Endothelial cell of hepatic sinusoid (primary cell): ENCODE data around the gene GABRA5.

ENCODE experiments used
- in situ Hi-C: cut with HindIII; loops from 2 replicates; pipeline ENCODE4 v1.10.0; 2017; ENCODE audit warnings: low sequenced_read_pairs

GABRA5 gene

GRCh38 chr15:26899658-26900057 is 32.8 kb downstream of the GABRA5 start:
- in situ Hi-C loops = loop anchor here (25.0 kb wide), 1 partner anchor 313 kb away; no protein-coding TSS in a partner anchor

GRCh38 chr15:26901041-26901440 is 34.2 kb downstream of the GABRA5 start:
- in situ Hi-C loops = no loop called here

GRCh38 chr15:26910715-26911114 is 43.9 kb downstream of the GABRA5 start:
- in situ Hi-C loops = no loop called here

GRCh38 chr15:26921433-26921832 is 54.6 kb downstream of the GABRA5 start:
- in situ Hi-C loops = no loop called here

GRCh38 chr15:26926081-26926480 is 59.2 kb downstream of the GABRA5 start:
- in situ Hi-C loops = no loop called here

- in situ Hi-C loops = no loop called here
Measured at GRCh38 chr15:26928051-26928450, 61.2 kb downstream of the GABRA5 start.

GRCh38 chr15:26929588-26929987 is 62.7 kb downstream of the GABRA5 start:
- in situ Hi-C loops = no loop called here

GRCh38 chr15:26934848-26935247 is 68.0 kb downstream of the GABRA5 start:
- in situ Hi-C loops = no loop called here

- in situ Hi-C loops = no loop called here
Measured at GRCh38 chr15:26935322-26935721, 68.5 kb downstream of the GABRA5 start.

GRCh38 chr15:26936502-26936901 is 69.6 kb downstream of the GABRA5 start:
- in situ Hi-C loops = no loop called here

- in situ Hi-C loops = no loop called here
Measured at GRCh38 chr15:26937134-26937533, 70.3 kb downstream of the GABRA5 start.

GRCh38 chr15:26939398-26939797 is 72.5 kb downstream of the GABRA5 start:
- in situ Hi-C loops = no loop called here

GRCh38 chr15:26941489-26941888 is 74.6 kb downstream of the GABRA5 start:
- in situ Hi-C loops = no loop called here

- in situ Hi-C loops = no loop called here
Measured at GRCh38 chr15:26943866-26944265, 77.0 kb downstream of the GABRA5 start.

- in situ Hi-C loops = no loop called here
Measured at GRCh38 chr15:26945046-26945445, 78.2 kb downstream of the GABRA5 start.

- in situ Hi-C loops = no loop called here
Measured at GRCh38 chr15:26950001-26950400, 83.1 kb downstream of the GABRA5 start.

GRCh38 chr15:26954403-26954802 is 87.5 kb downstream of the GABRA5 start:
- in situ Hi-C loops = no loop called here

- in situ Hi-C loops = no loop called here
Measured at GRCh38 chr15:26967719-26968269, 100.9 kb downstream of the GABRA5 start.

- in situ Hi-C loops = no loop called here
Measured at GRCh38 chr15:26968806-26969205, 101.9 kb downstream of the GABRA5 start.

GRCh38 chr15:26970712-26971210 is 103.9 kb downstream of the GABRA5 start, which contains the start of gene GABRG3:
Gene GABRG3, plus strand, starts transcription at chr15:26971181.
- in situ Hi-C loops = no loop called here

- in situ Hi-C loops = no loop called here
Measured at GRCh38 chr15:26971271-26972018, 104.6 kb downstream of the GABRA5 start.

- in situ Hi-C loops = no loop called here
Measured at GRCh38 chr15:26972636-26973035, 105.8 kb downstream of the GABRA5 start.
